Right hindlimb (tissue), 1 donor: ENCODE results near the gene HK2.
"Not testable (repeated sequence)": the region's sequence is repeated elsewhere in the genome, so short reads cannot be mapped to it uniquely, and the experiment has no call there.

Experiments
- DNase-seq: peaks from one replicate; pipeline ENCODE4 v3.0.0-alpha.2; 2018

Gene HK2

GRCh38 chr2:74835831-74836674 lies 2.1 kb downstream of the HK2 start:
- no peak for DNase-seq

GRCh38 chr2:74836675-74837401 lies 2.9 kb downstream of the HK2 start:
- no peak for DNase-seq

- DNase-seq, result no peak
Measured at GRCh38 chr2:74841641-74842040, 7.7 kb downstream of the HK2 start.

GRCh38 chr2:74843433-74843832 lies 9.5 kb downstream of the HK2 start:
- no peak for DNase-seq

- DNase-seq, result no peak
Measured at GRCh38 chr2:74843899-74844298, 10.0 kb downstream of the HK2 start.

GRCh38 chr2:74844752-74845151 lies 10.8 kb downstream of the HK2 start:
- DNase-seq, result no peak

- peak; percentile 61 for DNase-seq
Measured at GRCh38 chr2:74845217-74845751, 11.4 kb downstream of the HK2 start.

GRCh38 chr2:74845991-74846390 lies 12.1 kb downstream of the HK2 start:
- no peak for DNase-seq

- no peak for DNase-seq
Measured at GRCh38 chr2:74846481-74846880, 12.6 kb downstream of the HK2 start.

- no peak for DNase-seq
Measured at GRCh38 chr2:74847070-74847858, 13.3 kb downstream of the HK2 start.

GRCh38 chr2:74849228-74849892 lies 15.4 kb downstream of the HK2 start:
- no peak for DNase-seq

GRCh38 chr2:74850496-74851190 lies 16.7 kb downstream of the HK2 start:
- no peak for DNase-seq

- no peak for DNase-seq
Measured at GRCh38 chr2:74851191-74851566, 17.3 kb downstream of the HK2 start.

GRCh38 chr2:74853360-74853759 lies 19.4 kb downstream of the HK2 start:
- not testable (repeated sequence) for DNase-seq

GRCh38 chr2:74854401-74854800 lies 20.5 kb downstream of the HK2 start:
- DNase-seq, result no peak

- DNase-seq, result not testable (repeated sequence)
Measured at GRCh38 chr2:74855114-74855707, 21.3 kb downstream of the HK2 start.

- no peak for DNase-seq
Measured at GRCh38 chr2:74856004-74856578, 22.2 kb downstream of the HK2 start.

GRCh38 chr2:74856599-74856998 lies 22.7 kb downstream of the HK2 start:
- DNase-seq, result no peak

- DNase-seq, result no peak
Measured at GRCh38 chr2:74857215-74857614, 23.3 kb downstream of the HK2 start.

- DNase-seq, result no peak
Measured at GRCh38 chr2:74857725-74858124, 23.8 kb downstream of the HK2 start.

- DNase-seq, result no peak
Measured at GRCh38 chr2:74858281-74858680, 24.4 kb downstream of the HK2 start.
